NCI-H1417 treated with DMSO at 0.1 percent for 48 hours (cell line): ENCODE results near the gene ESYT1.
"Not testable (repeated sequence)": the region's sequence is repeated elsewhere in the genome, so short reads cannot be mapped to it uniquely, and the experiment has no call there.

Experiments used
- DNase-seq: peaks from one replicate; lab custom pipeline; 2025; lab: John Stamatoyannopoulos, UW

The ESYT1 gene

GRCh38 chr12:56103066-56103711 is 24.9 kb upstream of the ESYT1 start:
- no peak for DNase-seq

- no peak for DNase-seq
Measured at GRCh38 chr12:56103823-56104108, 24.3 kb upstream of the ESYT1 start.

- DNase-seq, result peak; percentile 100
Measured at GRCh38 chr12:56104109-56104814, 23.8 kb upstream of the ESYT1 start, which contains the start of gene PA2G4. PA2G4 (plus strand) TSS chr12:56104559; CDS start chr12:56104738, 179 bp downstream.

GRCh38 chr12:56104815-56105608 is 23.1 kb upstream of the ESYT1 start:
- DNase-seq, result no peak

- no peak for DNase-seq
Measured at GRCh38 chr12:56105609-56105902, 22.5 kb upstream of the ESYT1 start.

- DNase-seq, result no peak
Measured at GRCh38 chr12:56107242-56107641, 20.8 kb upstream of the ESYT1 start.

- no peak for DNase-seq
Measured at GRCh38 chr12:56110571-56110970, 17.5 kb upstream of the ESYT1 start.

- no peak for DNase-seq
Measured at GRCh38 chr12:56114084-56114483, 14.0 kb upstream of the ESYT1 start.

- DNase-seq, result no peak
Measured at GRCh38 chr12:56115329-56115728, 12.7 kb upstream of the ESYT1 start.

GRCh38 chr12:56116267-56117081 is 11.6 kb upstream of the ESYT1 start, which contains the start of gene RPL41:
RPL41 (plus strand) TSS chr12:56116633.
- peak; percentile 99 for DNase-seq

GRCh38 chr12:56117082-56117706 is 10.9 kb upstream of the ESYT1 start:
- not testable (repeated sequence) for DNase-seq

GRCh38 chr12:56117778-56118687 is 10.0 kb upstream of the ESYT1 start, which contains the start of gene ZC3H10:
ZC3H10 (plus strand) TSS chr12:56118266; CDS start chr12:56120563, 2,297 bp downstream.
- peak; percentile 96 for DNase-seq

GRCh38 chr12:56118688-56119357 is 9.2 kb upstream of the ESYT1 start:
- DNase-seq, result no peak

GRCh38 chr12:56119361-56119796 is 8.7 kb upstream of the ESYT1 start:
- DNase-seq, result peak; percentile 53

- DNase-seq, result no peak
Measured at GRCh38 chr12:56120158-56120846, 7.8 kb upstream of the ESYT1 start.

GRCh38 chr12:56121204-56121870 is 6.7 kb upstream of the ESYT1 start:
- DNase-seq, result no peak

- no peak for DNase-seq
Measured at GRCh38 chr12:56122637-56123036, 5.4 kb upstream of the ESYT1 start.

GRCh38 chr12:56124133-56124532 is 3.9 kb upstream of the ESYT1 start:
- no peak for DNase-seq

GRCh38 chr12:56126732-56127239 is 1.3 kb upstream of the ESYT1 start:
- DNase-seq, result no peak
